HL-60 (cell line): ENCODE results near the gene AMER2.

Experiments used
- DNase-seq, 2 experiments: peaks; one replicate each; pipeline ENCODE4 v3.0.0-alpha.2; 2010 to 2020; ENCODE audit warnings: low read depth in 1 of 2, low spot score in 1 of 2
- H3K27ac ChIP-seq: fragments of 250-450 bp; sonication (Bioruptor Pico); replicated peaks from 2 replicates; pipeline ENCODE4 v1.5.1; 2020; ENCODE audit warnings: mild to moderate bottlenecking, moderate library complexity
- H3K27me3 ChIP-seq: fragments of 250-450 bp; sonication (Bioruptor Pico); 2 replicates; pipeline ENCODE4 v1.5.1; 2021; ENCODE audit warnings: mild to moderate bottlenecking, moderate library complexity; ENCODE audit not compliant: insufficient read depth, poor library complexity, severe bottlenecking
- H3K4me3 ChIP-seq: replicated peaks from 2 replicates; pipeline ENCODE4 v1.5.1; 2011; ENCODE audit warnings: mild to moderate bottlenecking, control low read depth, low read length; ENCODE audit not compliant: insufficient read depth
- CTCF ChIP-seq: IDR thresholded peaks from one replicate; pipeline ENCODE4 v1.5.1; 2011; ENCODE audit warnings: low read length, control low read depth, inconsistent platforms; ENCODE audit not compliant: insufficient read depth
- GABPA ChIP-seq: IDR thresholded peaks from 2 replicates; pipeline ENCODE4 v1.6.1; 2012; ENCODE audit warnings: low read depth
- POLR2AphosphoS5 ChIP-seq: IDR thresholded peaks from 2 replicates; pipeline ENCODE4 v1.6.1; 2012; ENCODE audit warnings: low read depth
- REST ChIP-seq: IDR thresholded peaks from 2 replicates; pipeline ENCODE4 v1.6.1; 2012; ENCODE audit warnings: low read depth; ENCODE audit not compliant: insufficient replicate concordance
- SPI1 ChIP-seq: IDR thresholded peaks from 2 replicates; pipeline ENCODE4 v1.6.1; 2012; ENCODE audit warnings: low read depth, mild to moderate bottlenecking, borderline replicate concordance

AMER2 gene

GRCh38 chr13:25179832-25180774 lies 8.0 kb upstream of the AMER2 start:
- H3K4me3 ChIP-seq = no peak overlapping the region
- DNase-seq = no peak
- H3K27me3 ChIP-seq = peaks cover 30% of the 10 kb centered on the region
- H3K27ac ChIP-seq = no peak overlapping the region
- TF ChIP-seq SPI1 (no peak), GABPA (no peak), REST (no peak), CTCF (no peak), POLR2AphosphoS5 (no peak)

GRCh38 chr13:25179011-25179410 lies 6.9 kb upstream of the AMER2 start:
- no peak for DNase-seq
- Histone ChIP-seq H3K27me3 (peaks cover 25% of the 10 kb centered on the region), H3K4me3 (no peak overlapping the region), H3K27ac (no peak overlapping the region)
- TF ChIP-seq GABPA = no peak

- Histone ChIP-seq H3K27me3 (peaks cover 20% of the 10 kb centered on the region), H3K27ac (no peak overlapping the region), H3K4me3 (no peak overlapping the region)
- no peak for DNase-seq
- TF ChIP-seq REST (no peak), CTCF (no peak), POLR2AphosphoS5 (no peak)
Observed at GRCh38 chr13:25178070-25178469, 6.0 kb upstream of the AMER2 start.

- Histone ChIP-seq H3K4me3 (no peak overlapping the region), H3K27me3 (peaks cover 22% of the 10 kb centered on the region), H3K27ac (no peak overlapping the region)
- no peak for DNase-seq
- TF ChIP-seq SPI1 (no peak), CTCF (no peak), REST (no peak), GABPA (no peak), POLR2AphosphoS5 (no peak)
Observed at GRCh38 chr13:25177636-25178035, 5.5 kb upstream of the AMER2 start.
